GM12878 (cell line): ENCODE measurements around the gene PUS3.

ENCODE experiments used
- EZH2 ChIP-seq: IDR thresholded peaks from 2 replicates; pipeline ENCODE4 v1.6.1; 2012; ENCODE audit warnings: low read depth, mild to moderate bottlenecking, control low read depth, inconsistent platforms, low read length, borderline replicate concordance; ENCODE audit not compliant: control insufficient read depth
- MYC ChIP-seq: IDR thresholded peaks from 2 replicates; pipeline ENCODE4 v1.6.1; 2011; ENCODE audit warnings: mild to moderate bottlenecking, low read length, moderate library complexity, inconsistent platforms; ENCODE audit not compliant: insufficient read depth, insufficient replicate concordance, insufficient read length, severe bottlenecking
- NFYA ChIP-seq: IDR thresholded peaks from 2 replicates; pipeline ENCODE4 v1.6.1; 2011; ENCODE audit warnings: low read depth, mild to moderate bottlenecking, low read length, improper control_type of control experiment, borderline replicate concordance
- SIN3A ChIP-seq: IDR thresholded peaks from 2 replicates; pipeline ENCODE4 v1.6.1; 2012; ENCODE audit warnings: low read depth, low read length, improper control_type of control experiment
- ZNF24 ChIP-seq: fragments of 450-650 bp; IDR thresholded peaks from 2 replicates; pipeline ENCODE4 v1.6.1; 2017; ENCODE audit warnings: antibody characterized with exemption, mild to moderate bottlenecking
- TF ChIP-seq, protein P1 (sequence below), 3 experiments: IDR thresholded peaks in 2 of 3; conservative IDR thresholded peaks in 1 of 3; 2 replicates each; pipeline ENCODE4 v1.5.1; 2011; ENCODE audit warnings: low read depth in 3 of 3, low read length in 3 of 3, mild to moderate bottlenecking in 3 of 3, control low read depth in 2 of 3, moderate library complexity in 2 of 3, inconsistent platforms in 1 of 3, mixed read lengths in 1 of 3; ENCODE audit not compliant: control insufficient read depth in 2 of 3, insufficient read depth in 1 of 3; ENCODE audit errors: extremely low read depth in 1 of 3

DNA sequence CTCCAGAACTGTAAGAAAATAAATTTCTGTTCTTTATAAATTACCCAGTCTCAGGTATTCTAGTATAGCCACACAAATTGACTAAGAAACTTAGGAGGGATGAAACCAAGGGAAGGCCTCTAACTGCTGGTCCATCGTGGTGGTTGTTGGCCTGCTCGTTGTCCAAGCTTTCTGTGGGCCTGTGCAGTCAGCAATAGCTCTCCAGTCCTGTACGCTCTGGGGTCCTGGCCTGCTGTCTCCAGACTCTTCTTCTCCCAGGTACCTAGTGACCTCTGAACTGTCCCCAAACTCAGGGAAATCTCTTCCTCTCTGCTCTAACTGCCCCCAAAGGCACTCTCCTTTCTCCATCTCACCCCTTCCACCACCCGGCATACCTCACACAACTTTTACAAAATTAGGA lies 37.1 kb upstream of the PUS3 start:
- TF ChIP-seq MYC (no peak), EZH2 (no peak), SIN3A (no peak), NFYA (no peak), ZNF24 (no peak)
- TF ChIP-seq, protein P1, sequence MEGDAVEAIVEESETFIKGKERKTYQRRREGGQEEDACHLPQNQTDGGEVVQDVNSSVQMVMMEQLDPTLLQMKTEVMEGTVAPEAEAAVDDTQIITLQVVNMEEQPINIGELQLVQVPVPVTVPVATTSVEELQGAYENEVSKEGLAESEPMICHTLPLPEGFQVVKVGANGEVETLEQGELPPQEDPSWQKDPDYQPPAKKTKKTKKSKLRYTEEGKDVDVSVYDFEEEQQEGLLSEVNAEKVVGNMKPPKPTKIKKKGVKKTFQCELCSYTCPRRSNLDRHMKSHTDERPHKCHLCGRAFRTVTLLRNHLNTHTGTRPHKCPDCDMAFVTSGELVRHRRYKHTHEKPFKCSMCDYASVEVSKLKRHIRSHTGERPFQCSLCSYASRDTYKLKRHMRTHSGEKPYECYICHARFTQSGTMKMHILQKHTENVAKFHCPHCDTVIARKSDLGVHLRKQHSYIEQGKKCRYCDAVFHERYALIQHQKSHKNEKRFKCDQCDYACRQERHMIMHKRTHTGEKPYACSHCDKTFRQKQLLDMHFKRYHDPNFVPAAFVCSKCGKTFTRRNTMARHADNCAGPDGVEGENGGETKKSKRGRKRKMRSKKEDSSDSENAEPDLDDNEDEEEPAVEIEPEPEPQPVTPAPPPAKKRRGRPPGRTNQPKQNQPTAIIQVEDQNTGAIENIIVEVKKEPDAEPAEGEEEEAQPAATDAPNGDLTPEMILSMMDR (IDR thresholded peaks at IDR 0.05 in 2 of 3, conservative IDR thresholded peaks at IDR 0.05 in 1 of 3; ENCODE audit: control insufficient read depth in 2 of 3, extremely low read depth in 1 of 3, insufficient read depth in 1 of 3, low read depth in 3 of 3, low read length in 3 of 3) = no peak
